LNCAP (cell line): ENCODE results near the gene OR56A1.

Experiments used
- TF ChIP-seq, protein P1 (sequence below): fragments of 450-650 bp; IDR thresholded peaks from 2 replicates; pipeline ENCODE4 v1.5.1; 2017; ENCODE audit warnings: mild to moderate bottlenecking

OR56A1 gene, protein sequence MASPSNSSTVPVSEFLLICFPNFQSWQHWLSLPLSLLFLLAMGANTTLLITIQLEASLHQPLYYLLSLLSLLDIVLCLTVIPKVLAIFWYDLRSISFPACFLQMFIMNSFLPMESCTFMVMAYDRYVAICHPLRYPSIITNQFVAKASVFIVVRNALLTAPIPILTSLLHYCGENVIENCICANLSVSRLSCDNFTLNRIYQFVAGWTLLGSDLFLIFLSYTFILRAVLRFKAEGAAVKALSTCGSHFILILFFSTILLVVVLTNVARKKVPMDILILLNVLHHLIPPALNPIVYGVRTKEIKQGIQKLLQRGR

DNA sequence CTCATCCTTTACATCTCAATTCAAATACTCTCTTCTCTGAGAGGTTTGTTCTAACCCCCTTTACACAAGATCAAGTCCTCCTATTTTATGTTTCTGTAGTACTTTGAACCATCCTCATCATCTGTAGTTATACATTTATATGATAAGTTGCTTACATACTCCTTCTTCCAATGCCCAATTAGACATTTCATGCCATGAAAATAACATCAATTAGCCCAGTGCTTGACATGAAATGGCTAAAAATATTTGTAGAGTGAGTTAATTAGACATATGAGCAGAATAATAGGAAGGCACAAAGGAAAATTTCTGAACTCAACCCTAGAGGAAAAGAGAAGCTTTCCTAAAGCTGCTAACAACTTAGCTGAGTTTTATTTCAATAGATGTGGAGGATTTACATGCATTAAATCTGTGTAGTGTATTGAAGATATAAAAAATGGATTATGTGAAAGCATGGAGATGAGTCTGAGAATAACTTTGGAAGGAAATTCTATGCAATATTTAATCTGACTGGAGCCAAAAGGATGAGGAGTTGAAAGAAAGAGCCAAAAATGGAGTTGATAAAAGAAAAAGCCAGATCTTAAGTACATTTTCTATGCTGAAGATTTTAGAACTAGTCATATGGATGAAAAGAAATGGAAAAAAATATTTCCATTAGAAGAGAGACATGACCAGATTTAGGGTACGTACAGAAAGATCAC lies at the start of gene OR56A1:
TSS of gene OR56A1 (minus strand) at position 51 of the 698 bp plus-strand sequence. CDS start 3,066 bp downstream, outside the sequence.
- TF ChIP-seq, protein P1, sequence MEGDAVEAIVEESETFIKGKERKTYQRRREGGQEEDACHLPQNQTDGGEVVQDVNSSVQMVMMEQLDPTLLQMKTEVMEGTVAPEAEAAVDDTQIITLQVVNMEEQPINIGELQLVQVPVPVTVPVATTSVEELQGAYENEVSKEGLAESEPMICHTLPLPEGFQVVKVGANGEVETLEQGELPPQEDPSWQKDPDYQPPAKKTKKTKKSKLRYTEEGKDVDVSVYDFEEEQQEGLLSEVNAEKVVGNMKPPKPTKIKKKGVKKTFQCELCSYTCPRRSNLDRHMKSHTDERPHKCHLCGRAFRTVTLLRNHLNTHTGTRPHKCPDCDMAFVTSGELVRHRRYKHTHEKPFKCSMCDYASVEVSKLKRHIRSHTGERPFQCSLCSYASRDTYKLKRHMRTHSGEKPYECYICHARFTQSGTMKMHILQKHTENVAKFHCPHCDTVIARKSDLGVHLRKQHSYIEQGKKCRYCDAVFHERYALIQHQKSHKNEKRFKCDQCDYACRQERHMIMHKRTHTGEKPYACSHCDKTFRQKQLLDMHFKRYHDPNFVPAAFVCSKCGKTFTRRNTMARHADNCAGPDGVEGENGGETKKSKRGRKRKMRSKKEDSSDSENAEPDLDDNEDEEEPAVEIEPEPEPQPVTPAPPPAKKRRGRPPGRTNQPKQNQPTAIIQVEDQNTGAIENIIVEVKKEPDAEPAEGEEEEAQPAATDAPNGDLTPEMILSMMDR: no peak

DNA sequence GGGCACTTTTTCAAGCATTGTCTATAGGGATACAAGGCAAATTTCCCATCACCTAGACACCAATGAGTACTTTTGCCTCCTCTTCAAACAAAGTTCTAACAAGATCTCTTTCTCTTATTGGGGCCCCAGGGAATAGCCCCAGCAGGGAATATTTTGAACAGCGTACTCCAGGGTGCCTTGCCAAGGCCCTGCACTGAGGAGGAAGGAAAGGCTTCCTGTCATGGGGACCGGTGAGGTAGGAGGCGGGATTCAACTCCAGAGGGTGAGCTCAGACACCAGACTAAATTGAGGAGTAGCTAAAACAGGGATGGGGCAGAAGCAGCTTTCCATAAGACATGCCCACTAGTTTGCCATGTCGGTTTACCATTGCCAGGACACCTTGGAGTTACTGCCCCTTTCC lies 48.9 kb upstream of the OR56A1 start:
- TF ChIP-seq, protein P1: no peak

DNA sequence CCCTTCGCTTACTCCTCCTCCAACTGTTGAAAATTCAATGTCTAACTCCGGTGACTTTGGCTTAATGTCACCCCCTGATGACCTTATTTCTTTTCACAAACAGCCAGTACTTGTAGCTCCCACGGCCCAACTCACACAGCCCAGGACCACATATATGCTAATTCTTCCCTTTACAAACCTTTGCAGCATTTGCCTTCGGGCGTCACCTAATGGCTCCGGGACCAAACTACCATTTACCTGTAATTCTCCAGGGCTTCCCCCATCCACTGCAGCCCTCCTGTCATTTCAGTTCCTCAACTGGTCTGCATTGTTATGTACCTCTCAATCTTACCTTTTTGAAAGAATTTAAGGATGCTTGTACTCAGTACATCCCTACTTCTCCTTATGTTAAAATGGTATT lies 47.2 kb upstream of the OR56A1 start:
- TF ChIP-seq, protein P1: no peak

DNA sequence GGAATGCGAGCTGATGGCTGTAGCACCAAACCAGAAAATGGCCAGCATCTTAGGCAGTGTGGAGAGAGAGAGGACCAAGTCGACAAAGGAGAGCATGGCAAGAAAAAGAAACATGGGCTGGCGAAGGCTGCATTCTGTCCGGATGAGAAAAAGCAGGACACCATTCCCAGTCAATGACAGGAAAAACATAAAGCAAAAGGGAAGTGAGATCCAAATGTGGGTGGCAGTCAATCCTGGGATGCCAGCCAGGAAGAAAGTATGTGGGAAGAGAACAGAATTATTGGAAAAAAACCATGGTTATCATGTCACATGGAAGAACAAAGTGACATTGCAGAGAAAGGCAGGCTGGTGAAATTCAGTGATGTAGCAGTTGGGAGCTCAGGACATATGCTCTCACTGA lies 36.9 kb upstream of the OR56A1 start:
- TF ChIP-seq, protein P1: no peak

DNA sequence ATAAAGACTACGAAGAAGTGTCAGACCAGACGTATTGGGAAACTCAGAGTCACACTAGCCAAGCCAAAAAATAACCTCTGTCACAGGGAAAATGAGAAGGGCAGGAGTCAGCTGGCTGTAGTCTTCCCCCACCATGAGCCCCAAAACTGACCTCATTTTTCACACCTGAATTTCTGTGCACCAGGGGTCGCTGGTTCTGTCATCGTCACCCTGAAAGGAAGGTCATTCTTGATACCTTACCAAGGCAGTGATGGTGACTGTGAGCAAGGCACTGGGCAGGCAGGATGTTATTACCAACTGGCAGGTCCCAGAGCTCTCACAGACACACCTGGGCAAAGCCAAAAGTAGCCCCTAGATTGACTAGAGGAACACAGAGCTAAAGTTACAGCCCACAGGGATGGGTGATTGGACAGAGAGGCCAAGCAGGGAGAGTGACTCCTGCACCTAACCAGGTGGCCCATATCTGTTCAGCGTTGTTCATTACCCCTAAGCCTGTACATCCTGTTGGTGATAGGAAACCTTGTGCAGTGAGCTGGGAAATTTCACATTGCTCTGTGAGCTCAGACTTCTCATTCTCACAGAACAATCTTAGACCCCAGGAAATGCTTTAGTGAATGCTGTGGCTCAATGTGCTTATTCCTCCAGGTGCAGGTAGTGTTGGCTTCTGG lies 32.3 kb upstream of the OR56A1 start:
- TF ChIP-seq, protein P1: no peak

DNA sequence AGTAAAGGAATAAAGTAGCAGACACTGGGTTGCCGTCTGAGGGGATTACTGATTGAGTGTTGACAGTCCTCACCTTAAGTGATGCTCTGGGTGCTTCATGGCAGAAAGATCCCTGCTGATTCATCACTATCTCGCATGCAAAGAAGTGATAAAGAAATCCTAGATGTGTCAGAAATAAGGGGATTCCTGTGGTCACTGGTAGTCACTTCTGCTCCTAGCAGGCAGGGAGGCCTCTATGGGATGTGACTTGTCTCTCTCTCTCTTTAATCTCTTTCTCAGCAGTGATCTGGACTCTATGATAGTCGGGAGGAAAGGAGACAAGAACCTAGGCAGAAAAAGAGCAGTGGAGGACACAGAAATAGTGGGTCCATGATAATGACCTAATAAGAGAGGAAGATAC lies 30.9 kb upstream of the OR56A1 start:
- TF ChIP-seq, protein P1: no peak

DNA sequence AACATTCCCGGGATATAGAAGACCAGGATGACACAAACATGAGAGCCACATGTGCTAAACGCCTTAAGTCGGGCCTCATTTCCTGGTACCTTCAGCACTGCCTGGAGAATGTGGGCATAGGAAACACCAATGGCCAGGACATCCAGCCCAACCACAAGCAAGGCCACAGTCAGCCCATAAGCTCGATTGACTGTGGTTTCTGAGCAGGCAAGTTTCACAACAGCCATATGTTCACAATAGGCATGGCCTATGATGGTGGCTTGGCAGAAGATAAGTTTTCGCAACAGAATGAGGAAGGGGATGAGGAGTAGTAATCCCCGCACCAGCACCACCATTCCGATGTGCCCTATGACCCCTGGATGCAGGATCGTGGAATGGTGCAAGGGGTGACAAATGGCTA lies 26.9 kb upstream of the OR56A1 start:
- TF ChIP-seq, protein P1: no peak
